ENCODE data around the gene GAB2.

The GAB2 gene

DNA sequence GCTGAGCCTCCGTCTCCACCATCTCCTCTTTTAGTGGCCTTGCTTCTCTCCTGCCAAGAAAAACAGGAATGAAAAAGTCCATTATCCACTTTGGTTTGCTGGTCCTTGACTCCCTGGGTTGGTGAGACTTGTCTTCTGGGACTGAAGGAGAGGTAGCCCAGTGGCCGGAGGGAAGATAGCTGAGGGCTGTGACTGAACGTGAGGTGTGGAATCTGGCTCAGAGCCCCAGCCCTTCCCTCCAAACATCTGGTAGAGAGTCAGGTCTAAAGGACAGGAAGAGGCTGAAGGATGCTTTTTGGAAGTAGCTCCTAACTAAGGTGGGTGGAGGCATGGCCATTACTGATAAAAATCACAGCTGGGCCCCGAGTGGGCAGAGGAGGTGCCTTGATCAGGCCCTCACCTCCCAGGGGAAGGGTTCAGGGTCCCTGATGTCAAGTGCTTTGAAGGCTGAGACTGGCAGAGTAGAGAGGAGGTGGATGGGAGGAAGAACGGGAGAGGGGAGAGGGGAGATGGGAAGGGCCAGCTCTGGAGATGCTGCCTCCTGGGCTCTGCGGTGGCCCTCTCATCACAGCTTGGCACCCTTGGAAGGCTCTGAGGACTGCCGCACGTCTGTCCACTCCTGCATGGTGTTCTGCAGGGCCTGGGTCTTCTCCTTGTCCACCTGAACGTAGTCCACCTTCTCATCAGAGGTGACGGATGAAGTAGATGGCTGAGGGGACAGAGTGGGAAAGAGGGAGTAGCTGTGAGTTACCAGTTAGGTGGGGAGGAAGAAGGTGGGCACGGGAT lies 198.7 kb downstream of the GAB2 start:
- Histone ChIP-seq H3K27ac (ENCODE audit: low read depth, low read length, poor library complexity, severe bottlenecking) (no peak overlapping the region), H3K4me1 (ENCODE audit: insufficient read depth, low read length, severe bottlenecking) (peaks cover 7% of the 10 kb centered on the region), H3K36me3 (ENCODE audit: insufficient read depth, low read length) (no peaks in the 10 kb centered on the region), H3K79me2 (ENCODE audit: insufficient read depth, low read length) (no peaks in the 10 kb centered on the region), H3K9me3 (ENCODE audit: low read length) (no peaks in the 10 kb centered on the region), H3F3A (ENCODE audit: insufficient read depth, low read length) (no peaks in the 10 kb centered on the region), H3K9ac (ENCODE audit: low read length) (no peak overlapping the region), H3K27me3 (ENCODE audit: insufficient read depth, low read length) (no peaks in the 10 kb centered on the region), H4K20me1 (ENCODE audit: insufficient read depth, low read length) (no peaks in the 10 kb centered on the region), H3K4me2 (ENCODE audit: low read length) (no peak overlapping the region), H3K4me3 (ENCODE audit: low read depth, low read length, poor library complexity, severe bottlenecking) (no peak overlapping the region), H2AFZ (ENCODE audit: low read length) (no peak overlapping the region), H3K9me2 (ENCODE audit: low read depth, low read length) (no peaks in the 10 kb centered on the region)
- TF ChIP-seq EZH2 (IDR thresholded peaks at IDR 0.05; ENCODE audit: borderline replicate concordance, low read length) = no peak
- TF ChIP-seq, protein P1, sequence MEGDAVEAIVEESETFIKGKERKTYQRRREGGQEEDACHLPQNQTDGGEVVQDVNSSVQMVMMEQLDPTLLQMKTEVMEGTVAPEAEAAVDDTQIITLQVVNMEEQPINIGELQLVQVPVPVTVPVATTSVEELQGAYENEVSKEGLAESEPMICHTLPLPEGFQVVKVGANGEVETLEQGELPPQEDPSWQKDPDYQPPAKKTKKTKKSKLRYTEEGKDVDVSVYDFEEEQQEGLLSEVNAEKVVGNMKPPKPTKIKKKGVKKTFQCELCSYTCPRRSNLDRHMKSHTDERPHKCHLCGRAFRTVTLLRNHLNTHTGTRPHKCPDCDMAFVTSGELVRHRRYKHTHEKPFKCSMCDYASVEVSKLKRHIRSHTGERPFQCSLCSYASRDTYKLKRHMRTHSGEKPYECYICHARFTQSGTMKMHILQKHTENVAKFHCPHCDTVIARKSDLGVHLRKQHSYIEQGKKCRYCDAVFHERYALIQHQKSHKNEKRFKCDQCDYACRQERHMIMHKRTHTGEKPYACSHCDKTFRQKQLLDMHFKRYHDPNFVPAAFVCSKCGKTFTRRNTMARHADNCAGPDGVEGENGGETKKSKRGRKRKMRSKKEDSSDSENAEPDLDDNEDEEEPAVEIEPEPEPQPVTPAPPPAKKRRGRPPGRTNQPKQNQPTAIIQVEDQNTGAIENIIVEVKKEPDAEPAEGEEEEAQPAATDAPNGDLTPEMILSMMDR (IDR thresholded peaks at IDR 0.05; ENCODE audit: low read length) = no peak

- H4K20me1 ChIP-seq (ENCODE audit: insufficient read depth, low read length) = no peaks in the 10 kb centered on the region
- no peaks in the 10 kb centered on the region for H3K79me2 ChIP-seq (ENCODE audit: insufficient read depth, low read length)
- no peaks in the 10 kb centered on the region for H3K36me3 ChIP-seq (ENCODE audit: insufficient read depth, low read length)
- no peaks in the 10 kb centered on the region for H3K4me1 ChIP-seq (ENCODE audit: insufficient read depth, low read length, severe bottlenecking)
- H3K9me3 ChIP-seq (ENCODE audit: low read length) = no peaks in the 10 kb centered on the region
- H2AFZ ChIP-seq (ENCODE audit: low read length) = no peak overlapping the region
- no peak overlapping the region for H3K9ac ChIP-seq (ENCODE audit: low read length)
- no peaks in the 10 kb centered on the region for H3F3A ChIP-seq (ENCODE audit: insufficient read depth, low read length)
- no peaks in the 10 kb centered on the region for H3K9me2 ChIP-seq (ENCODE audit: low read depth, low read length)
- H3K27ac ChIP-seq (ENCODE audit: low read depth, low read length, poor library complexity, severe bottlenecking) = no peak overlapping the region
- H3K4me2 ChIP-seq (ENCODE audit: low read length) = no peak overlapping the region
- no peak overlapping the region for H3K4me3 ChIP-seq (ENCODE audit: low read depth, low read length, poor library complexity, severe bottlenecking)
- TF ChIP-seq EZH2 (IDR thresholded peaks at IDR 0.05; ENCODE audit: borderline replicate concordance, low read length) = no peak
- TF ChIP-seq, protein P1 (IDR thresholded peaks at IDR 0.05; ENCODE audit: low read length) = no peak
- H3K27me3 ChIP-seq (ENCODE audit: insufficient read depth, low read length) = no peaks in the 10 kb centered on the region
These were observed 199.7 kb downstream of the GAB2 start for GRCh38 chr11:78217650-78218541.

- no peaks in the 10 kb centered on the region for H3K36me3 ChIP-seq (ENCODE audit: insufficient read depth, low read length)
- H3K79me2 ChIP-seq (ENCODE audit: insufficient read depth, low read length) = no peaks in the 10 kb centered on the region
- H2AFZ ChIP-seq (ENCODE audit: low read length) = no peak overlapping the region
- no peaks in the 10 kb centered on the region for H3K9me3 ChIP-seq (ENCODE audit: low read length)
- H3K4me2 ChIP-seq (ENCODE audit: low read length) = no peak overlapping the region
- no peaks in the 10 kb centered on the region for H3K4me1 ChIP-seq (ENCODE audit: insufficient read depth, low read length, severe bottlenecking)
- TF ChIP-seq EZH2 (IDR thresholded peaks at IDR 0.05; ENCODE audit: borderline replicate concordance, low read length) = no peak
- TF ChIP-seq, protein P1 (IDR thresholded peaks at IDR 0.05; ENCODE audit: low read length) = no peak
- no peaks in the 10 kb centered on the region for H3K9me2 ChIP-seq (ENCODE audit: low read depth, low read length)
- H3F3A ChIP-seq (ENCODE audit: insufficient read depth, low read length) = no peaks in the 10 kb centered on the region
- H3K9ac ChIP-seq (ENCODE audit: low read length) = no peak overlapping the region
- H3K27me3 ChIP-seq (ENCODE audit: insufficient read depth, low read length) = no peaks in the 10 kb centered on the region
- H3K4me3 ChIP-seq (ENCODE audit: low read depth, low read length, poor library complexity, severe bottlenecking) = no peak overlapping the region
- H3K27ac ChIP-seq (ENCODE audit: low read depth, low read length, poor library complexity, severe bottlenecking) = no peak overlapping the region
- H4K20me1 ChIP-seq (ENCODE audit: insufficient read depth, low read length) = no peaks in the 10 kb centered on the region
These were observed 200.9 kb downstream of the GAB2 start for GRCh38 chr11:78216571-78217287.
